Right kidney (tissue), 9 donors: Measurements from ENCODE around the gene CES1.
"Not testable (repeated sequence)": the region's sequence is repeated elsewhere in the genome, so short reads cannot be mapped to it uniquely, and the experiment has no call there.

Experiments used
- DNase-seq: peaks from one replicate; pipeline ENCODE4 v3.0.0-alpha.2; 2016
- long read RNA-seq, 8 donors: transcript quantifications; one replicate each; lab custom pipeline, GENCODE V29; 2026

Gene CES1
- long read RNA-seq, donor 1, result 0 reads
- long read RNA-seq, donor 2, partial matches to known transcripts, result 0 of 2 reads
- long read RNA-seq, donor 2, other reads (novel, unspliced or antisense), result 0 of 2 reads
- long read RNA-seq, donor 3, result 0 reads
- long read RNA-seq, donor 4, result 0 reads
- long read RNA-seq, donor 5, result 0 reads
- long read RNA-seq, donor 6, partial matches to known transcripts, result 0 of 1 reads
- long read RNA-seq, donor 6, other reads (novel, unspliced or antisense), result 0 of 1 reads
- long read RNA-seq, donor 7, result 0 reads
- long read RNA-seq, donor 8, partial matches to known transcripts, result 0 of 1 reads
- long read RNA-seq, donor 8, other reads (novel, unspliced or antisense), result 0 of 1 reads

DNA sequence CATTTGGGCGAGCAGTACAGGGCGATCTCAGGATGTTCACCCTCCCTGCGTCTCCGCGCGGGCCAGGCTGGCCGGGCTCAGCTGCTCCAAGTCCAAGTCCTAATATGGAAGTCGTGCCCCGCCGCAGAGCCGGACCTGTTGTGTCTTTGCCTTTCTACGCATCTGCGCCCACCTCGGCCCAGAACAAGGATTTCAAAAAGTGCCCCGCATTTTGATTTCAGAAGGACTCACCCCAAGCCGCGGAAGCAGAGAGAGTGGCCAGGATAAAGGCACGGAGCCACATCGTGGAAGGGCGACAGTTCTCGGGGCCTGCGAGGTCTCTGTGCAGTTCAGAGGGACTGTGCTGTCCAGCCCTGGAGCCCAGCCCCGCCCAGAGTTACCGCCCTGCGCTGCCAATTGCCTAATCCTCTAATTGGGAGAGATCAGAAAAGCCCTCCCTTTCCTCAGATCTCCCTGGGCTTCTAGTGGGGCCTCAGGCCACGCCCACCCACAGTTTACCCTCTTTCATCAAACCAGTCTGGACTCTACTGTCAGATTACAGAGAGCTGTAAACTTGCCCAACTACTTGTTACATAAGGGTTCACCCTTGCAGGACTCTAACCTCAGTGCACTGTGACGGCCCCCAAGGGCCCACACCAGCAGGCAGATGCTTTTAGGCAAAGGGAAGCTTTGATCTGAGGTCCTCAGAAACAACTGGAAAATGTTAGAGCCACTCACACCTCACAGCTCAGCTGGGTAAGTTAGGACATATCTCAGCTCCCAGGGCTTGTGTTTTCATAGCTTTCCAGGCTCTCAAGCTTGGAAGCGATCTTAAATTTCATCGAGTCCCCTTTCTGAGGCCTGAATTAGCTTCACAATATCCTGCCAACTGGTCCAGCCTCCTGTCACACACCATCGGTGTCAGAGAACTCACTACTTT lies at the start of gene CES1:
Gene CES1 (minus strand): TSS at position 324 of the 919 bp plus-strand sequence. CDS start 41 bp downstream, at position 283.
- peak; percentile 4 for DNase-seq

- DNase-seq, result no peak
These were observed 44.0 kb upstream of the CES1 start for GRCh38 chr16:55876854-55877253.

GRCh38 chr16:55875273-55875672 lies 42.4 kb upstream of the CES1 start, which contains the start of gene CES5A:
Gene CES5A, minus strand, starts transcription at chr16:55875373. Its CDS starts 152 bp downstream, at chr16:55875221.
- DNase-seq, result no peak

- DNase-seq, result no peak
These were observed 40.2 kb upstream of the CES1 start for GRCh38 chr16:55873122-55873521.

DNA sequence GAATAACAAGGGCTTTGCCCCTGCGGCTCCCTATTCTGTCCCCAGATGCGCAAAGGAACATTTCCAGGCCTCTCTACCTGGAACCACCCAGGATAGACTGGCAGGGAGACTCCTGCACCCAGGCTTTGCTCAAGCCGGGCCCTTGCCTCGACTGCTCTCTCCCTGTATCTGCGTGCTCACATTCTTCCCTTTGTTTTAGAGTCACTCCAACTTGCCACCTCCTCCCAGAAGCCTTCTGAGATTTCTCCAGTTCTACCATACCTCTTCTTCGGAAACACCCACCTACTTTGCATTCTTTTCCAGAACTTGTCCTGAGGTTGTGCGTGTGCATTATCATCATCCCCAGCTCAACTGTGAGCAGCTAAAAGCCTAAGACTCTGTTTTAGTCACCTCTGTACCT lies 39.2 kb upstream of the CES1 start:
- DNase-seq, result no peak

DNA sequence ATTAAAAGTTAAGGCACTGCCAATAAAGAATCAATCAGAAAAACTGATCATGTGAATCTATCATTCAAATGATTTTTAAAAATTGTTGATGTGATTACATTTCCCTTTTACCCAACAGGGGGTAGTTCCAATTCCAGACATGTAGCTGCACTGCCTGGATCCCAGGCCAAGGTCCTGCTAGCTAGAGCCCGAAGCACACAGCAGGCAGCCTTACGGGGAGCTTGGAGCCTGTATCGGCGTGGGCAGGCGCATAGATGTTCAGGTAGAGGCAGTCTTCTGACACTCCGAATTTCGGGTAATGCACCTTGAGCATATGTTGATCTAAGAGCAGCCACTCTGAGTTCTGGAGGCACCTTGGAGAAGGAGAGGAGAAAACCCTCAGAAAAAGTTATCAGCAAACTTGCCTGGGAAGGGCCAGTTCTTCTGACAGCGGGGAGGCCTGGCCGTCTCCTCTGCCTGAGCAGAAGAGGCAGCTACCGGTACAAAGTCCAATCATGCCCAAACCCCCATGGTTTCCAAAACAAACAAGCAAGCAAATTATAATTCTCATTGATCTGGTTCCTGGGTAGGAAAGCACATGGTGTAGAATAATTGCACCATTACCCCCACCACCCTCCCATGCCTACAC lies 38.6 kb upstream of the CES1 start:
- no peak for DNase-seq

GRCh38 chr16:55868980-55869379 lies 36.1 kb upstream of the CES1 start:
- DNase-seq, result no peak

DNA sequence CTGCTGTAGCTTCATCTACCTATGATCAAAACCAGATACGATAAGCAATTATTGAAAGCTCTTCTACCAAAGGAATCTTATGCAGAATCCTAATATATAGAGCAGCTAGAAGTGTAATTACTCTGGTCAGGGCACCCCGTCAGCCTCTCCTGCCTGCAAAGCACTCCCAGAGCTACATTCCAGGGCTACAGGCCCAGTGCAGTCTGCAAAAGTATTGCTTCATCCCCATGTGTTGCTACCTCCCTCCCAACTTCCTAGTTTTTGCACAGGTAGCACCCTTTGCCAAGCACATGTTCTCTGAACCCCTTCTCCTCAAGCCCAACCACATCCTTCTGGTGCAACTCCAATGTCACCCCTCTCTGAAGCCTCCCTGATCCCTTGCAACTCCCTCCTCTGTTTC lies 35.2 kb upstream of the CES1 start:
- no peak for DNase-seq

- no peak for DNase-seq
These were observed 28.4 kb upstream of the CES1 start for GRCh38 chr16:55861288-55861687.

DNA sequence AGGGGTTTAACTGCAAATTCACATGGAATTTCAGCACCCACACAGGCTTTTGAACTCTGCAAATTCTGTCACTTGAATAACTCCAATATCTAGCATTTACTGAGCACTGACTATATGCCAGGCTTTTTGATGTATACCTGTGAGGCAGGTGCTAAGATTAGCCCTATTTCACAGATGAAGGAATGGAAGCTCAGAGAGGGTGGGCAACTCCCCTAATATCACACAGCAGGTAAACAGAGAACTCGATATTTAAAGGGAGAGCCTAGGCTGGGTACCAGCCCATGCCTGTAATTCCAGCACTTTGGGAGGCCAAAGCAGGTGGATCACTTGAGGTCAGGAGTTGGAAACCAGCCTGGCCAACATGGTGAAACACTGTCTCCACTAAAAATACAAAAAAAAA lies 24.8 kb upstream of the CES1 start:
- DNase-seq, result not testable (repeated sequence)

GRCh38 chr16:55856950-55857349 lies 24.1 kb upstream of the CES1 start:
- DNase-seq, result no peak

DNA sequence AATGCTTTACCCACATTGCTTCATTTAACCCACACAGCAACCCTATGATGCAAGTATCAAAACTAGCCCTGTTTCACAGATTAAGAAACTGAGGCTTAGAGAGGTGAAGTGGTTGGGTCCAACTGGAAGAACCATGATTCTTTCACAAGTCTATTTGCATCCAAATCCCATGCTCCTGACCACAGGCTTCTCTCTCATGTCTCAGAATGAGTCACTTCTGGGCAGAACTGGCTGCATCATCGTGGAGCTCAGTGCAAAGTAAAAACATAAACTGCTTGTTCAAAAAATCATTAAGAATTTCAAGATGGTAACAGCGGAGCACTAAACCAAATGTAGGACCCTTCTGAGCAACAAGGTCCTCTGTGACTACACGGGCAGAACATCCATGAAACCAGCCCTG lies 20.2 kb upstream of the CES1 start:
- DNase-seq, result no peak

DNA sequence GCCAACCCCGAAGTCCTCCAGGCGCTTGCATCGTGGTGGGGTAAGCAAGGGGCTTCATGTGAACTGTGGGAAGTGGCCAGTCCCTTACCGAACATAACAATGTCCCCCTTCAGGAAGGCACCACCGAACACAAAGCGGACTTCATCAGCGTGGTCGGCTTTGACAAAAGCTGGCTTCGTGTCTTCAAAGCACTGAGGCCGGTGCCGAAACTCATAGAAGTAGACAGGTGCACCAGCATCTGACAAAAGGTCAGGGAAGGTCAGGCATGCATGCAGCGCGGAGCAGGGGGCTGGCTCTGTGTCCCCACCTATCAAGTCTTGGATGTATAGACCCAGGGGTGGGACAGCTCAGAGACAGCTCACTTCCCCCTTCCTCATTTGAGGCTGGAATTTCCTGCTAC lies 16.6 kb upstream of the CES1 start:
- DNase-seq, result no peak

DNA sequence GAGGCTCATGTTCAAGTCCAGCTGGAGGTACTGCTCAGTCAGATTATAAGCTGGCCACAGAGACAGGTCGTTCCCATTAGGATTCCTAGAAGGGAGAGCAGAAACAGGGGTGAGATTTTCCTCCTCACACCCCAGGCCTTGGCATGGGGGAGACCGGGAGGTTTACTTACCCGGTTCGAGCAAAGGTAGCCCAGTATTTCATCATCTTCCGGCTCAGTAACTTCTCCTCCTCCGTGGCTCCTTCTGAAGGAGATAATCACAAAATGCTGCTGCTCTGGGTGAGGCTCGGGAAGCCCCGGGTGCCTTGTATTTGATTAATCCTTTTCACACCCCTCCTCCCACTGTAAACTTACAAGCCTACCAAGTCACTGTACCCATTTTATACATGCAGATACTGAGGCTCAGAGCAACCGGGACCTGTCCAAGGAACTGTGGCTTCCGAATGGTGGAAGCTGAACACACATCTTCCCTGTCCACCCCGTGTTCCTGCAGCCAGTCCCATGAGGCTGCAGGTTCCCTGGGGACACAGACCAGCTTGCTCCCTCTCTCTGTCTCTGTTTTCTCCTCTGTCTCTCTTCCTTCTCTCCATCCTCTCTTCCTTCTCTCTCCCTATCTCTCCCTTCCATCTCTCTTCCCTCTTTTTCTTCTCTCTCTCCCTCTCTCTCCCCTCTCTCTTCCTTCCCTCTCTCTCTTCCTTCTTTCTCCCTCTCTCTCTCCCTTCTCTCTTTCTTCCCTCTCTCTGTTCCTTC lies 13.9 kb upstream of the CES1 start:
- no peak for DNase-seq

DNA sequence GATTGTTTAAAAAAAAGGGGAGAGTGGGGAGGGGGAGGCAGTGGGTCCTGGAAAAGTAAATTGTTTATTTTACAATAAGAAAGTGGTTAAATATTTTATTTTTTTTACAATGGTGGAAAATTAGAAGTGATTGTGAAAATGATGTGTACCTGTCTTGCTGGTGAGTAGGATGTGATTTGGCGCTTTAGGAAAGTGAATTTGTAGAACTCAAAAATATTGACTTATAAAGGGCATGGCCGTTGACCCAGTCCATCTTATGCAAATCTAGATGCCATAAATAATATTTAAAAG lies 10.2 kb upstream of the CES1 start:
- DNase-seq, result no peak

- DNase-seq, result peak; percentile 5
These were observed 9.6 kb upstream of the CES1 start for GRCh38 chr16:55842369-55843104.

GRCh38 chr16:55839115-55839514 lies 6.2 kb upstream of the CES1 start:
- no peak for DNase-seq

DNA sequence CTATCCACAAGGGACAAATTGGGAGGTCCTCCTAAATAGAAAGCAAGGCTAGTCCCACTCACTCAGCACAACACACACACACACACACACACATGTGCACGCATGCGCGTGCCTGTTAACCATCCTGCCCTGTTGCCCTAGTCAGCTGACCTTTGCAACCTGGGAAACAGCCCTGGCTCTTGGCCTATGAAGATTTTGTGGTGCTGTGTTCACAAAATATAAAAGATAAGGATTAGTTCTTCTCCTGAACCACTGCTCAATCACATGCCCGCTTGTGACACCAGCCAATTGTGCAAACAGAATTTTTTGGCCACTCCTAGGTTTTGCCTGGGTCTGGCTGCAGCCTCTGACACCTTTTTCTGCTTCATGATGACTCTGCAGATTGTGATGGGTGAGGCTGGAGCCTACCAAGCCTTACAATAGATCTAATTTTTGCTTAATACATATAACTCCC lies 3.3 kb upstream of the CES1 start:
- no peak for DNase-seq

GRCh38 chr16:55835581-55835980 lies 2.7 kb upstream of the CES1 start:
- no peak for DNase-seq

DNA sequence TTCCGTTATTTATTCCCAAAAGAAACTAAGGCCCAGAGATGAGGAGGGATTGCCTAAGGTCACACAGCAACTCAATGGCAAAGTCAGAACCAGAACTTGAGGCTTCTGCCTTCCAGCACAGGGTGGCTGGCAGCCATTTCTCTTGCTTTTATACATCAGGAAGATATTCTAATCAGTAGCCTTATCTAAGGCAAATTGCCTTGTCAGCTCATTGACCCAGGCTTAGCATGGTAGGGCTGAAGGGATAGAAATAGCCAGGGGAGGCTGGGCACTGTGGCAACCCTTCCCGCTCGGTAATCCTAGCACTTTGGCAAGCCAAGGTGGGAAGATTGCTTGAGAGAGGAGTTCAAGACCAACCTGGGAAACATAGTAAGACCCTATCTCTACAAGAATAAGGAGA lies 2.3 kb upstream of the CES1 start:
- not testable (repeated sequence) for DNase-seq

GRCh38 chr16:55834049-55834448 lies 1.2 kb upstream of the CES1 start:
- DNase-seq, result no peak

GRCh38 chr16:55832425-55832772 lies 497 bp downstream of the CES1 start:
- DNase-seq, result no peak
